Testis (tissue), 2 donors: ENCODE data around the gene LSR.

Source experiments
- CTCF ChIP-seq, 3 experiments: fragments of 450-650 bp in 2 of 3; fragments of 200-600 bp in 1 of 3; sonication (generic) in 1 of 3; IDR thresholded peaks; one replicate each; pipeline ENCODE4 v1.5.1; 2016 to 2019; ENCODE audit warnings: antibody characterized with exemption in 3 of 3, mild to moderate bottlenecking in 2 of 3, moderate library complexity in 1 of 3
- POLR2A ChIP-seq: fragments of 450-650 bp; IDR thresholded peaks from one replicate; pipeline ENCODE4 v1.6.1; 2017; ENCODE audit warnings: antibody characterized with exemption, mild to moderate bottlenecking, moderate library complexity

- no peak for TF ChIP-seq CTCF (IDR thresholded peaks at IDR 0.05)
- no peak for TF ChIP-seq POLR2A
These were observed 29.9 kb downstream of the LSR start for GRCh38 chr19:35278578-35279284.
